ENCODE measurements around the gene DCDC1.

Gene DCDC1

GRCh38 chr11:30852645-30853044 lies 516.9 kb downstream of the DCDC1 start:
- DNase-seq (ENCODE audit: low read depth in 2 of 2), result no peak

GRCh38 chr11:30852091-30852490 lies 517.4 kb downstream of the DCDC1 start:
- no peak for DNase-seq (ENCODE audit: low read depth in 2 of 2)

DNA sequence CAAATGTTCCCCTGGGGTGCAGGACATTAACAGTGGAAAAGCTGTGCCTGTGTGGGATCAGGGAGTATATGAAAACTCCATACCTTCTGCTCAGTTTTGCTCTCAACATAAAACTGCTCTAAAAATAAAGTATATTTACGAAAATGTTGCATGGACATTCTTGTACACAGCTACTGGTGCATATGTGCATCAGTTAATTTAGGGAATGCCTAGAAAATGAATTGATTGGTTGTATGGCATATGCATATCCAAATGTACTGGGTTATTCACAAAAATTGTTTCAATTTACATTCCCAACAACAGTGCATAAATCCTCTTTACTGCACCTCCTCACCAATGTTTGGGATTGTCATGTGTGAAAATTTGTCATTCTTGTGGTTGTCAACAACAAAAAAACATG lies 532.3 kb downstream of the DCDC1 start:
- DNase-seq (ENCODE audit: low read depth in 2 of 2), result no peak

DNA sequence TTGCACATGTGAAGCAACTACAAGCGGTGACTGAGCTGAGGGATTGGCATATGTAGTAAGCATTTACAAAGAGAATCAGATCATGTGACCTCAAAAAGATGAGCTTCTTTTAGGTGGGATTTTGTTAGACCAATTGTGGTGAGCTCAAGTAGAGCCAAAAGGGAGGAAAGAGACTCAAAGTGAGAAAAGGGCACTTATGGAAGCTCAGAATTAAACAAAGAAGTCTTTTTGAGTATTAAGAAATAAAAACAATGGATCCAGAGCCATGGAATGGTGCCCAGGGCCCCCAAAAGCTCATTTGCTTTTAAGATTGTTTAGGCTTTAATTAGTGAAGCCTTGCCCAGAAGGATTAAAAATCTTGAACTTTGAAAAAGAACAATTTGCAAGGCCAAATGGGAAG lies 536.7 kb downstream of the DCDC1 start:
- DNase-seq (ENCODE audit: low read depth in 2 of 2), result no peak

DNA sequence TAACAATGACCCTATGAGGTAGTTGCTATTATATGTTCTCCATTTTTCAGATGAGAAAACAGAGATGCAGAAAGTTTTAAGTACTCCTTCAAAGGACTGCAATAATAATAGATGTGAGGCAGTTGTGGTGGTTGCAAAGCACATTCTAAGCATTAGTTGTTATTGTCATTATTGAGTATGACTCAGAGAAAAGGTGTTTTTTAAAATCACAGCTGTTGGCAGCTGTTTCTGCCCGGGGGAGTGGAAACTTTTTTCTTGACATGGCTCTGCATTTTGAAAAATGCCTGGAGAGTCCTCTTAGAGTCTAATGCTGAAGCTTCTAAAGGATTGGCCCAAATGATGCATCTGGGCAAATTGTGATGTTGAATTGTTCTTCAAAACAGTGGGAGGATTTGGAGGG lies 538.9 kb downstream of the DCDC1 start:
- DNase-seq (ENCODE audit: low read depth in 2 of 2), result no peak

DNA sequence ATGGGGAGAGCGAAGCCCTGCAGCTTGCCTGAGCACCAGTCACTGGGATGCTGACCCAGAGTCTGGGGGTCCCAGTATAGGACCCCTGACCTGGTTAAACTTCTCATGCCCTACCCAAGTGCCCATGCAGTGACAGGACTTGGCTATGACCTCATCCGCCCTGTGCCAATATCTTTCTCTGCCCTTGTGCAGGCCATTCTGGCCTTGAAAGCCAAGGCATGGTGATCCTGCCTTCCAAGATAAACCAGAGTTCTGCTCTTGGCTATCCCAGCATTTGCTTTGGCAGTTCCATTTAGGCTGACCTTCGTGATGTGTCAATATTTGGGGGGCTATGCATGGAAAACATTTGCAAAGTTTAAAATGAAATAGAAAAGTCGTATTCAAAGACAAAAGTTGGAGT lies 542.6 kb downstream of the DCDC1 start:
- no peak for DNase-seq (ENCODE audit: low read depth in 2 of 2)

DNA sequence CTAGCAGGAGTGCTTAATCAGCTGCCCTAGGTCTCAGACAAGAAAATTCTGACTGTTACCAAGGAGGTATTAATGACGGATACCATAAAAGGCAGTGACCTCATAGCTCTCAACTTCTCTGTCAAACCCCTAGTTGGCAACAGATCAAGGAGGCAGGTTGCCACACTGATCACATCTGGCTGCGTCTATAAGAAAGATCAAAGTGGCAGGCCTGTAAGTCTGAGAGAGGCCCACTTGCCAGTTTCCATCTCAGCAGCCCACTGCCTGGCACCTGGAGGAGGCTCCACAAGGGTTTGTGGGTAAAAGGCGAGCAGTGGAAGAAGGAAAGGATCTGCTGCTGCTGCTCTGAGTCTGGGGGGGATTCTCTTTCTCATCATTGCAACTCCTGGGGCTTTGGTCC lies 543.8 kb downstream of the DCDC1 start:
- DNase-seq (ENCODE audit: low read depth in 2 of 2), result no peak

- DNase-seq (ENCODE audit: low read depth in 2 of 2), result no peak
Measured at GRCh38 chr11:30823119-30823518, 546.4 kb downstream of the DCDC1 start.

- DNase-seq (ENCODE audit: low read depth in 2 of 2), result no peak
Measured at GRCh38 chr11:30821438-30821965, 548.0 kb downstream of the DCDC1 start.

GRCh38 chr11:30818721-30819120 lies 550.8 kb downstream of the DCDC1 start:
- no peak for DNase-seq (ENCODE audit: low read depth in 2 of 2)

DNA sequence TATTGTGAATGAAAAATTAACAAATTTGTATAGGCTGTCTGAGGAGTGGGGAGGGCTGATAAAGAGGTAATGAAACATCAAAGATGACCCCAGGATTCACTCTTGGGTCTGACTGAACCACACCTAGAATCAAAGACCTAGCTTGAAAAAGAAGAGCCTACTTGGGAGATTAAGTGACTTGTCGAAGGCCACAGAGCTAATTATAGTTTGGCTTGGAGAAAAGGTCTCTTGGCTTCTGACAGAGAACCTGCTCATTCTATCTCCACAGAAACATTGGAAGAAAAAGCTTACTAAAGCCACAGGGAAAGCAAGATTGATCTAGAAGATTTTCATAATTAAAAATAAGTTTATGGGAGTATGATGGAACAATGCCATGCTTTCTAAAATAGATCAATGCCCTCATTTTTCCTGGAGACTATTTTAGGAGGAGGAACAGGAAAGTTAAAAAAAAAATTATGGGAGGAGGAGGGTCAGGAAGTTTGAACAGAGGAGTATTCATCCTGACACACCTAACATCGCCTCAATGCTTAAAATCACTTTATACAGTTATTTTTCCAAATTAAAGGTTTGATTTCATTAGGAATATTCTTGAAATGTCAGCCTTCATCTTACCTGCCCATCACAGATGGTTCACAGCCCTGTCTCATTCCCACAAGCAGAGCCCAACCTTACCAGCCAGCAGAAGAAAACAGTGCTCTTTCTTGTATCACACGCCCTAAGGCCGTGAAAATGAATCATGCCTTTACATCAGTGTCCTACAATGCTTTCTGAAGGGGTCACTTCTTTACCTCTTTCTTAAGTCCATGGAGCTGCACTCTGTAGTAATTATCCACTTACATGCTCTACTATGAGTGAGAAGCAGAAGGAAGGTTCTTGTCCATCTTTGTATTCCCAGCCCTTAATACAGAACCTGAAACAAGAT lies 552.3 kb downstream of the DCDC1 start:
- DNase-seq (ENCODE audit: low read depth in 2 of 2), result no peak

GRCh38 chr11:30815619-30816018 lies 553.9 kb downstream of the DCDC1 start:
- no peak for DNase-seq (ENCODE audit: low read depth in 2 of 2)

GRCh38 chr11:30814737-30815136 lies 554.8 kb downstream of the DCDC1 start:
- DNase-seq (ENCODE audit: low read depth in 2 of 2), result no peak
